DMS 273 (cell line): ENCODE data around the gene PRDM16.

Source experiments
- DNase-seq: peaks from one replicate; lab custom pipeline; 2025; ENCODE audit not compliant: unreplicated experiment; lab: John Stamatoyannopoulos, UW

Gene PRDM16

DNA sequence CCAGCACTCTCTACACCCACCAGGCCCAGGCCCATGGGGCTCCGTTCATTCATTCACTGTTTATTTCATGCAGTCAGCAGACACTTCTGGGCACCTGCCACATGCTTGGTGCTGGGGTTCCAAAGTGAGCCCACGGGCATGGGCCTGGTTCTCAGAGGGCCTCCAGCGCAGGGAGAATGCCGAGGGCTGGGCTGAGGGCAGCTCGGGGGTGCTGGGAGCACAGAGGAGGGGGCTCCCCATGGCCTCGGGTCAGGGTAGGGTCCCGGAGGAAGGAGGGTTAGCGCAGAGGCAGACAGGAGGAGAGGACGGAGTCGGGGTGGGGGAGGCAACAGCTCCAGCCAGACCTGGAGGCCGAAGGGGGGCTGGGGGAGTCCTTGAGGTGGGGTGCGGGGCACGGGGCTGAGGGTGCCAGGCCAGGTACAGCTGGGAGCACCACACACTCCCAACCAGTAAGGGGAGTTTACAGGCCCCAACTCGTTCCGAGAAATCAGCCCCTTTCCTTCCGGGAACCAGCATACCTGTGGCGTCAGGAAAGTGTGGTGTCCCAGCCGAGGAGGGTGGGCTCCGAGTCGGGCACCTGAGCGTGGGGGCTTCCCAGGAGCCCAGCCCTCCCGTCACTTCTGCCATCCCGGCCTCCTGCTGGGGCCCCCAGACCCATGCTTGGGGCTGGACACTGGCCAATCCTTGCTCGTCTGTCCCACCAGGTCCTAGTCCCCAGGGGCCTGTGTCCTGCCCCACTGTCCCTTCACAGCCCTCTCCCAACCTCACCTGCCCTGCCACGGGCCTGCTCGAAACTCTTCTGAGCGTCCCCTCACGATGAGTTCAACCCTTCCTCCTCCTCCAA is 396.3 kb downstream of the PRDM16 start:
- no peak for DNase-seq

DNA sequence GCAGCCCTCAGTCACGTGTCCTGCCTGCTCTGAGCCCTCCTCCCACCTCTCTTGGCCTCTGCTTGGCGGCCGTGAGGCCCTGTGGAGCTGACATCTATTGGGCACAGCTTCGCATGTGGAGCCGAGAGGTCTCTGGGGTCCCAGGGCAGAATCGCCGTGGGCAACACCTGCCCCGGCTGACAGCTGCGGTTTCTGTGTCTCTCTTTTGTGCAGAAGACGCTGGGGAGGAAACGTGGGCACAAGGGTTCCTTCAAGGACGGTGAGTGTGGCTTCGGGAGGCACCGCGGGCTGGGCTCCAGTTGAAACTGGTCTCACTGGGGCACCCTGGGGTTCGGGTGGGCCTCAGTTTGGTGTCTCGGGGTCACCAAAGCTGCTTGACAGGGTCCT is 396.9 kb downstream of the PRDM16 start:
- no peak for DNase-seq

DNA sequence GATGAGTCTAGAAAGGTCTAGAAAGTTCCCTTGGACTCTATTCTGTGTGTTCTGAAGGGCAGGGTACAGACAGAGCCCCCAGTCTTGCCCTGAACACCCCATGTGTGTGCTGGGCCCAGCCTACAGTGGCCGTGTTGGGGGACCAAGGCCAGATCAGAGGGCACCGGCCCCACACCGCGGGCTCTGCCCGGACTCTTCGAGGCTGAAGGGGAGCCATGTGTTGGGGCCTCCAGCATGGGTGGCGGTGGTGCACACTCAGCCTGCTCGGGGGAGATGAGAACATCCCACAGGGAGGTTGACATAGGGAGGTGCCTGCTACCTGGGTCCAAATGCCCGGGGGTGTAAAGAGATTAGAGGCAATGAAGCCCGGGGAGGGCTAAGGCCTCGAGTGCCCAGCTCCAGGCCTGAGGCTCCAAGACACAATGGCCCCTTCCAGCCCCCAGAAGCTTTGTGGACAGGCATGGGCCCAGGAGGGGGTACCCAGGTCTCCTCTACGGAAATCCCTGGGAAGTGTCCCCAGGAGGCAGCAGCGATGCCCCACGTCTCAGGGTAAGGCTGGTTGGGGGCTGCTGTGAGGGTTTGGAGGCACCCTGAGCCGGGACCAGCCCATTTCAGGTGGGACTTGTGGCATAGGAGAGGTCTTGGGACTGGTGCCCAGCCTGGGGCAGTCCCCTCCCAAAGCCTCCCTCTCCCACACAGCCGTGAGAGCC is 397.5 kb downstream of the PRDM16 start:
- no peak for DNase-seq

DNA sequence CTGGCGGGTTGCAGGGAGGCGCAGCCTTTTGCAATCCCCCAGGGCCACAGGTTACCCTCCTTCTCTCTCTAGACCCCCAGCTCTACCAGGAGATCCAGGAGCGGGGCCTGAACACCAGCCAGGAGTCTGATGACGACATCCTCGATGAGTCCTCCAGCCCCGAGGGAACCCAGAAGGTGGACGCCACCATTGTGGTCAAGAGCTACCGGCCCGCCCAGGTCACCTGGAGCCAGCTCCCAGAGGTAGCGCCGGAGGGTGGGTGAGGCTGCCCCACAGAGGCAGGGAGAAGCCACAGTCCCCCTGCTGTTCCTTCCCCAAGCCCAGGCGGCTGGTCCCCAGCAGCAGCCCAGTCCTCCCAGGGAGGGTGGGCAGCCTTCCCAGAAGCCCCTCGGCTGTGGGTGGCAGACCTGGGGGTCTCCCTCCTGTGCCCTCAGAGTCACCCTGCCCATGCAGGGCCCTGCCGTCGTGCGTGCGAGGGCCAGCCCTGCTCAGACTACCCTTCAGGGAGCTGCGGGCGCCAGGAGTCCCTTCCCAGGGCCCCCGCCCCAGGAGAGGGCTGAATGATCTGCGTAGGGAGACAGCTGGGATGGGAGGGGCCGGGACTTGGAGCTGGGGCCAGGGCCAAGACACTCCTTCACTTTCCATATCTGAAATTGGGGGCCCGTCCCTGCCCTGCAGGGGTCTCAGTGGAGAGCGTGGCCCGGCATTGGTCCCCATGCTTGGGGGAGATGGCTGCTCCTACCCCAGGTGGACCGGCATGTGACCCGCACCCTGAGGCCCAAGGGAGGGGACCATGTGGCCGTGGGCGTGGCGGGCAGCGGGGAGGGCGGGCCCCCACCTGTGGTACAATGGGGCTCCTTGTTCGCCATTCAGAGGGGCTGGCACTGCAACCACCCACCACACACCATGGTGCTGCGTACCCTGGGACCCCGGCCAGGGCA is 398.4 kb downstream of the PRDM16 start:
- DNase-seq, result peak; percentile 52

DNA sequence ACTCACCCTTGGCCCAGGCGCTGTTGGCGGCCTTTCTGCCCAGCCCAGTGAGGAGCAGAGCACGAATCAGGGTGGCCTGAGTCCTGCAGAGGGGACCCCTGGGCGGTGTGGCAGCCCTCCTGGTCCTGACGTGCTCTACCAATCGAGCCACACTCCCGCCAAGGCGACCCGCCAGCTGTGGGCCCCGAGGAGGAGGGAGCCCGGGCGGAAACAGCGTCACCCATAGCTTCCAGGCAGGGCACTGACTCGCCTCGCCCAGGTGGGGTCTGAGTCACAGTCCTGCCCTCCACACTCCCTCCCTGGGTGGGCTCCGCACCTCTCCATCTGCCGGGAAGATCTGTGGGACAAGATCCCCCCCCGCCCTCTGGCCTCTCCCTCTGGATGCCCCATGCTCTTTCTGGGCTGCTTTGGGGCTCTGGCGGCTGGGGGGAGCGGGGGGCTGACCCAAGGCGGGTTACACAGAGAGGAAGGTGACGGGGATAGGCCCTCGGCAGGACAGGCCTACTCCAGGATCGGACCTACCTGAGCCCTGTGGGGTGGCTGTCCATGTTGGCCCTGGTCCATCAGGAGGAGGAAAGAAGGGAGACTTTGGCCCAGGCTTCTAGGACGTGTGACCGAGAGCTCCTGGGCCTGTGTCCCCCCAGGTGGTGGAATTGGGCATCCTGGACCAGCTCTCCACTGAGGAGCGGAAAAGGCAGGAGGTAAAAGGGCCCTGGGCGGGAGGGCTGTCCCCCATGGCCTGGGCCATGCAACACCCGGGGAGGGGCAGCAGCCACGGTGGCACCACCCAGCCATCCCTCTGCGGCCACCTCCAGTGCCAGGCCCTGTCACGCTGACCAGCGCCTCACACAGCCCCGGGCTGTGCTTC is 399.5 kb downstream of the PRDM16 start:
- no peak for DNase-seq

GRCh38 chr1:3469104-3469848 is 400.3 kb downstream of the PRDM16 start:
- no peak for DNase-seq

DNA sequence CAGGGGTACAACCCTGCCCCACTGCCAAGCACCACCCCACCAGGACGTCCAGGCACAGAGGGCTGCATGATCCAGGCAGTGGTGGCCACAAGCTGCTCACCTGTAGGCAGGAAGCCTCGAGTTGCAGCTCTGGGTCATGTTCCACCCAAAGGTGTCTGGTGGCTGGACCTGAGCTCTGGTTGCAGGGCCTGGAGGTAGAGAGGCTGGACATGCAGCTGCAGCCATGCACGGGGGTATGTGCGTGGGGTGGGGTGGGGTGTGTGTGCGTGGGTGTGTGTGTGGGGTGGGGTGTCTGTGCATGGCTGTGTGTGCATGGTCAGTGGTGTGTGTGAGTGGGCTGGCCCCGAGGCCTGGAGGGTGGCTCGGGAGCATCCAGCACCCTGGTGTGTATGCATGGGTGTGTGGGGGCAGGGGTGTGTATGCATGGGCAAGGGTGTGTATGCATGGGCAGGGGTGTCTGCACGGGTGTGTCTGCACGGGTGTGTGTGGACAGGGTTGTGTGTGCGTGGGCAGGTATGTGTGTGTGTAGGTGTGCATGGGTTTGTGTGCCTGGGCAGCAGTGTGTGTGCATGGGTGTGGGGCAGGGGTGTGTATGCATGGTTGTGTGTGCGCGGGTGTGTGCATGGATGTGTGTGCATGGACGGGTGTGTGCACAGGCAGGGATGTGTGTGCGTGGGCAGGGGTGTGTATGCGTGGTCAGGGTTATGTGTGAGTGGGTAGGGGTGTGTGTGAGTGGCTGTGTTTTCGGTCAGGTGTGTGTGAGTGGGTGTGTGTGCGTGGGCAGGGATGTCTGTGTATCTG is 401.0 kb downstream of the PRDM16 start:
- no peak for DNase-seq

GRCh38 chr1:3470650-3471355 is 401.8 kb downstream of the PRDM16 start:
- no peak for DNase-seq

GRCh38 chr1:3471356-3472087 is 402.5 kb downstream of the PRDM16 start:
- peak; percentile 58 for DNase-seq

DNA sequence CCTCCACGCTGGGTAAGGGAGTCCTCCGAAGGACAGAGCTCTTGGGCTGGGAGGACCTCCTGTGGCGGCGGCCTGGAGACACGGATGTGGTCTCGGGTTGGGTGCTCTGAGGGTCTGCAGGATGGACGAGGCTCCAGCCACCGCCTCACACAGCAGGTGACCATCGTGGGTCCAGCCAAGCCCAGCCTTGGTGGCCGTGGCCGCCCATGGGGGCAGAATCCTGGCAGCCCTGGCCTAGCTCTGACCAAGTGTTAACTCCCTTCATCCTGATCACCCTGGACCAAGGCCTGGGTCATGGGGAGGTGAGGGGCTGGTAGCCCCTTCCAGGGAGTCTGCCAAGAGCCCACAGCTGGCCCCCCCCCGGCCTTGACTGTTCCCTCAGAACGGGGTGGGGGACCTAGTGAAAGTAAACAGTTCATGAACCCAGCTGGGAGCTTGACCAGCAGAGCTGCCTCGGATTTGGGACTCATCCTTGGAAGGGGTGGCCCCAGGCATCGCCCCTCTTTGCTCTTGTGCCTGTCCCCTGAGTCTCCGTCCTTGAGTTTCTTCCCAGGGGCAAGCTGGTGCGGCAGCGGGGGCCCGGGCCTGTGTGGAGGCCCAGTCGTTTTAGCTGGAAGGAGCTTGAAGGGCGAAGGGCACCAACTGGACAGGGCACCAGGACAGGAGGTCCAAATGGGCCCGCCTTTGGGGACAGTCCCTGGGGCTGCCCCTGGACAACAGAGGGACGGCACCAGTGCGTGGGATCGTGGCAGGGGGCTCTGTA is 403.3 kb downstream of the PRDM16 start:
- DNase-seq, result no peak

GRCh38 chr1:3472906-3473305 is 403.9 kb downstream of the PRDM16 start:
- no peak for DNase-seq

DNA sequence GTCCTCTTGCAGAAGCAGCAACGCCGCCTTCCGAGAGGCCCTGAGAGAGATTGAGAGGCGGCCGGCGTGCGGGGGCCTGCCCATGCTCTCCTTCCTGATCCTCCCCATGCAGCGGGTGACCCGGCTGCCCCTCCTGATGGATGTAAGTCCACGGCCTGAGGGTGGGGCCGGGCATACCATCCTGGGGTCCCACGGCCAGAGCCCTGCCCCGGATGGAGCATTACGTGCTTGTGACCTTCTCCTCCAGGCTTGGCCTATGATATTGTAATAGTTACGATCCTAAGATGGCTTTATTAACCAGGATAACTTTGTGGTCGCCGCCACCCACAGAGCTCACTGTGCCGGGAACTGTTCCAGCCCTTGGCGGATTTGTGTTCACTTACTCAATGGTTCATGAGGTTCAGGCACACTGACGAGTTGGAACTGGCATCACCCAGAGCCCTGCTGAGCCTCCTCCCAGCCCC is 404.4 kb downstream of the PRDM16 start:
- DNase-seq, result no peak

DNA sequence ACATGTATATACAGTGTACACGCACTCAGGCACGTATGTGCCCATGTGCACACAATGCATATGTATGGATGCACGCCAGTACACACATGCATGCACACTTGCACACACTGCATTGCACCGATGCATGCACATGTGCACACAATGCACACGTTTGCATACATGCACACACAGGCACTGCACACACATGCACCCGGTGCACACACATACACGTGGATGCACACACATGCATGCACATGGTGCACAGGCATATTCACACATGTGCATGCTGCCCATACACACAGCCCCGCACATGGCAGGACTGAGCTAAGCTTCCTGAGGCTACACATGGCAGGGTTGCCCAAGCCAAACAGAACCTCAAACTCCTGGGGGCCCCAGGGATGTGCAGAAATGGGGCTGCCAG is 405.0 kb downstream of the PRDM16 start:
- DNase-seq, result no peak

- no peak for DNase-seq
These were observed 405.4 kb downstream of the PRDM16 start for GRCh38 chr1:3474421-3474820.

DNA sequence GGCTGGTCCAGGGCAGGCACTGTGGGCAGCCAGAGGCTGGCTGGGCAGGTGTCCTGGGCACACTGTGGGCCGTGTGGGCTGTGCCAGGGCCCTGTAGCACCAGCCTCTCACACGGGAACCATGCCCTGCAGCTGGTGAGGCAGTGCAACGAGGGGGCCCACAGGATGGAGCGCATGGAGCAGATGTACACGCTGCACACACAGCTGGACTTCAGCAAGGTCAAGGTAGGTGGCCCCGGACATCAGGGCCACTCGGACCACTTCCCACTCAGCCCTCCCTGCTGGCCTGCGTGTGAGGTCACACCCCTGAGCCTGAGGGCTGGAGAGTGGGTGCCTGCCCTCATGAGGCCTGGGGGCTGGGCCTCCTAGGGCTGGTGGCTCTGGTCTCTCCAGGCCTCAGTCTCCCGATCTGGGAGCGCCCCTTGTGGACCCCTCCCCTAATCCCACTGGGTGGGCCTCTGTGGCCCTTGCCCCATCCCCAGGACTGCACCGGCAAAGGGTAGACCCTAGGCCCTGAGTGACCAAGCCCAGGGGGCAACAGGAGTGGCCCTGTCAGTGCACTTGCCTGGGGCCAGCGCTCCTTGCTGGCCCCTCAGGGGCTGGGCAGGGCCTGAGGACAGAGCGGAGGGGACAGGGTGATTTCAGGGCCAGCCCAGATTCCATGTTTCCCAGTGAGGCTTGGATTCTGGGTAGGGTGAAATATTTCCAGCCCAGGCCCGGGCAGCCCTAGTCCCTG is 407.0 kb downstream of the PRDM16 start:
- no peak for DNase-seq

DNA sequence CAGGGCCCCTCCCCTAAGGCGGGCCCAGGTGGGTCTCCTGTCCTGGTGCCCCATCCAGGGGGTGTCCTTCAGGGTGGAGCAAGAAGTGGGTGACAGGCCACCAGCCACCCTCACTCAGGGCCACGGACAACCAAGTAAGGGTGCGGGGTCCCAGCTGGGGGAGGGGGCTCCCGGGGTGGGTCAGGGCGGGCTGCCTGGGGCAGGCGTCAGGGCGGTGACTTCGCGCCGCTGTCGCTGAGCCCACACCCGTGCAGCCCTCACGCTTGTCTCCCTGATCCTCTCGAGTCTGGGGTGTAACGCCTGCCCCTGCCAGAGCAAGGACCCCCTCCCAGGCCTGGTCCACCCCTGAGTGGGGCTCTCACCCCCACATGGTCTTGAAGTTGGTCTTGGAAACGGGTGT is 407.7 kb downstream of the PRDM16 start:
- DNase-seq, result no peak
